ENCODE results near the gene APAF1.
"Not testable (repeated sequence)": the region's sequence is repeated elsewhere in the genome, so short reads cannot be mapped to it uniquely, and the experiment has no call there.

The APAF1 gene, protein sequence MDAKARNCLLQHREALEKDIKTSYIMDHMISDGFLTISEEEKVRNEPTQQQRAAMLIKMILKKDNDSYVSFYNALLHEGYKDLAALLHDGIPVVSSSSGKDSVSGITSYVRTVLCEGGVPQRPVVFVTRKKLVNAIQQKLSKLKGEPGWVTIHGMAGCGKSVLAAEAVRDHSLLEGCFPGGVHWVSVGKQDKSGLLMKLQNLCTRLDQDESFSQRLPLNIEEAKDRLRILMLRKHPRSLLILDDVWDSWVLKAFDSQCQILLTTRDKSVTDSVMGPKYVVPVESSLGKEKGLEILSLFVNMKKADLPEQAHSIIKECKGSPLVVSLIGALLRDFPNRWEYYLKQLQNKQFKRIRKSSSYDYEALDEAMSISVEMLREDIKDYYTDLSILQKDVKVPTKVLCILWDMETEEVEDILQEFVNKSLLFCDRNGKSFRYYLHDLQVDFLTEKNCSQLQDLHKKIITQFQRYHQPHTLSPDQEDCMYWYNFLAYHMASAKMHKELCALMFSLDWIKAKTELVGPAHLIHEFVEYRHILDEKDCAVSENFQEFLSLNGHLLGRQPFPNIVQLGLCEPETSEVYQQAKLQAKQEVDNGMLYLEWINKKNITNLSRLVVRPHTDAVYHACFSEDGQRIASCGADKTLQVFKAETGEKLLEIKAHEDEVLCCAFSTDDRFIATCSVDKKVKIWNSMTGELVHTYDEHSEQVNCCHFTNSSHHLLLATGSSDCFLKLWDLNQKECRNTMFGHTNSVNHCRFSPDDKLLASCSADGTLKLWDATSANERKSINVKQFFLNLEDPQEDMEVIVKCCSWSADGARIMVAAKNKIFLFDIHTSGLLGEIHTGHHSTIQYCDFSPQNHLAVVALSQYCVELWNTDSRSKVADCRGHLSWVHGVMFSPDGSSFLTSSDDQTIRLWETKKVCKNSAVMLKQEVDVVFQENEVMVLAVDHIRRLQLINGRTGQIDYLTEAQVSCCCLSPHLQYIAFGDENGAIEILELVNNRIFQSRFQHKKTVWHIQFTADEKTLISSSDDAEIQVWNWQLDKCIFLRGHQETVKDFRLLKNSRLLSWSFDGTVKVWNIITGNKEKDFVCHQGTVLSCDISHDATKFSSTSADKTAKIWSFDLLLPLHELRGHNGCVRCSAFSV (N-terminal part only)

DNA sequence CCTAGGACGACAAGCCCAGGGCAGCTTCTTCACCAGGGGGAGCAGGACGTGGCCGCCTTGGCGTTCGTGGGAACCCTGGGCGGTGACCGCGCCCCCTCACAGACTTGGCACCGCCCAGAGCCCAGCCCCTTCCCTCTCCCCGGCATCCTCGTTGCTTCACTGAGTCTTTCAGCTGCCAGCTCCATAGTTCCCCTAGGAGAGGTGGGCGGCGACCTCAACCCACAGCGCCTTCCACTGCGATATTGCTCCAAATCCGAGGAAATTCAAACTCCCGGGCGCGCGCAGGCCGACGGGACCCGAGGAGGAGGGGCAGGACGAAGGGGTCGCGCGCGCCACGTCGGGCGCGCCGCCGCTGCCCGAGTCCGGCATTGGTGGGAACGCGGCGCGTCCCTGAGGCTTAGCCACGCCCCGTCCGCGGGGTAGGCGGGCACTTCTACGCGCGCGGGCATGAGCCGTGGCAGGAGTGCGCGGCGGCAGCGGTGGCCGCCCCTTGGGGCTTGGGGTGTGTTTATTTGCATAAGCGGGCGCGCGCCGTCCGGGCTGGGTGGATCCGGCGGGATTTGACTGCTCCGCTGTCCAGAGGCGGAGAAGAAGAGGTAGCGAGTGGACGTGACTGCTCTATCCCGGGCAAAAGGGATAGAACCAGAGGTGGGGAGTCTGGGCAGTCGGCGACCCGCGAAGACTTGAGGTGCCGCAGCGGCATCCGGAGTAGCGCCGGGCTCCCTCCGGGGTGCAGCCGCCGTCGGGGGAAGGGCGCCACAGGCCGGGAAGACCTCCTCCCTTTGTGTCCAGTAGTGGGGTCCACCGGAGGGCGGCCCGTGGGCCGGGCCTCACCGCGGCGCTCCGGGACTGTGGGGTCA lies at the start of gene APAF1, which contains the start of gene IKBIP:
APAF1 (plus strand) TSS at position 579 of the 860 bp plus-strand sequence. CDS start 3,070 bp downstream, outside the sequence.
IKBIP (minus strand) TSS at position 77 of the 860 bp plus-strand sequence. CDS start 87 bp downstream, outside the sequence.
- no peak for FAIRE-seq

DNA sequence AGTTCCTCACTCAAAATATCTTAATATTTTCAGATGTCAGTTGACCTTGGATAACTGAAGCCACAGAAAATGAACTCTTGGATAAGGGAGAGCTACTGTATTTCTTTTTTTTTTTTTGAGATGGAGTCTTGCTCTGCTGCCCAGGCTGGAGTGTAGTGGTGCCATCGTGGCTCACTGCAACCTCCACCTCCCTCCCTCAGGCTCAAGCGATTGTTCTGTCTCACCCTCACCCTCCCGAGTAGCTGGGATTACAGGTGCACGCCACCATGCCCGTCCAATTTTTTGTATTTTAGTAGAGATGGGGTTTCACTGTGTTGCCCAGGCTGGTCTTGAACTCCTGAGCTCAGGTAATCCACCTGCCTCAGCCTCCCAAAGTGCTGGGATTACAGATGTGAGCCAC lies 47.8 kb upstream of the APAF1 start:
- FAIRE-seq, result not testable (repeated sequence)

DNA sequence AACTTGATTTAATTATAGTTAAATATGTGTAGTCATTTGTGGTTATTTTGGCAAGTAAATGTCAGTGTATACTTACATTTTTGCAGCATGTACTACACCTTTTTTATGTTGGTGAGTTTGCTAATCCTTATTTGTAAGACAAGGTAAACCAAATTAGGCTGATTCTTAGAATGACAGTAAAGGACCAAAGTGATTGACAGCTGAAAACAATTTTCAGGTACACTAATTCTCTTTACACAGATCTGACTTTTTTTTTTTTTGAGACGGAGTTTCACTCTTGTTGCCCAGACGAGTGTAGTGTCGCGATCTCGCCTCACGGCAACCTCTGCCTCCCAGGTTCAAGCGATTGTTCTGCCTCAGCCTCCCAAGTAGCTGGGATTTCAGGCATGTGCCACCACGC lies 43.2 kb upstream of the APAF1 start:
- FAIRE-seq, result no peak

DNA sequence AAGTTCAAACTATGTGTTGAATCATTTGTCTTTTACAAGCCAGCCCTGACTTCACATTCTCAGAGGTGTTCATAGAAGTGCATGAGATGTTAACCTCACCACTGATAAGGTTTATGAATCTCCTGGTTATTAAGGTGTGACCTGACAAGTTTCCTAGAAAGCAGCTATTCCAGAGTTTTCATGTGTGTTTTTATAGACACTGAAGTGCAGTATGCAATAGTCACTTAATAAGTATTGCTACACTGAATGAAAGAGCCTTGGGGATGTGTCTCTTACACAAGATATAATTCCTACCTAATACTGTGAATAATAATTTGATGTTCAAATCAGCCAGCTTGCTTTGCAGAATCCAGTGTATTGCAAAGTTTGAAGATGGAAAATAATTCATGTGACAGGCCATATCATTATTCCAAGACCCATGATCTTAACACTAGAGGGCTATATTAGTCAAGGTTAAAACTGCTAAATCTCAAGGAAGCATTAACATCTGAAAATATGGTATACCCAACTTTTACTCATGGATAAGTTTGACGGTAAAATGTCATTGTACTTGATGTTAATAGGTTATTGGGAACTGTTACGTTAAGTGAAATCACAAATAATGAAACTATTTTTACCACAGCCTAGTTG lies 38.6 kb upstream of the APAF1 start:
- no peak for FAIRE-seq

DNA sequence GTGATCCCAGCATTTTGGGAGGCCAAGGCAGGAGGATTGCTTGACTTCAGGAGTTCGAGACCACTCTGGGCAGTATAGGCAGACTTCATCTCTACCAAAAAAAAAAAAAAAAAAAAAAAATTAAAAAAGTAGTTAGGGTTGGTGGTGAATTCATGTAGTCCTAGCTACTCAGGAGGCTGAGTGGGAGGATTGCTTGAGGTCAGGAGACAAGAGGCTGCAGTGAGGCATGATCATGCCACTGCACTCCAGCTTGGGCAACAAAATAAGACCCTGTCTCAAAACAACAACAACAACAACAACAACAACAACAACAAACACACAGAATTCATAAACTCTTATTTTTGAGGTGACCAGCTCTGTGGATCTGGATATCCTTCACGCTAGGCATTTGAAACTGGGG lies 34.5 kb upstream of the APAF1 start:
- no peak for FAIRE-seq

DNA sequence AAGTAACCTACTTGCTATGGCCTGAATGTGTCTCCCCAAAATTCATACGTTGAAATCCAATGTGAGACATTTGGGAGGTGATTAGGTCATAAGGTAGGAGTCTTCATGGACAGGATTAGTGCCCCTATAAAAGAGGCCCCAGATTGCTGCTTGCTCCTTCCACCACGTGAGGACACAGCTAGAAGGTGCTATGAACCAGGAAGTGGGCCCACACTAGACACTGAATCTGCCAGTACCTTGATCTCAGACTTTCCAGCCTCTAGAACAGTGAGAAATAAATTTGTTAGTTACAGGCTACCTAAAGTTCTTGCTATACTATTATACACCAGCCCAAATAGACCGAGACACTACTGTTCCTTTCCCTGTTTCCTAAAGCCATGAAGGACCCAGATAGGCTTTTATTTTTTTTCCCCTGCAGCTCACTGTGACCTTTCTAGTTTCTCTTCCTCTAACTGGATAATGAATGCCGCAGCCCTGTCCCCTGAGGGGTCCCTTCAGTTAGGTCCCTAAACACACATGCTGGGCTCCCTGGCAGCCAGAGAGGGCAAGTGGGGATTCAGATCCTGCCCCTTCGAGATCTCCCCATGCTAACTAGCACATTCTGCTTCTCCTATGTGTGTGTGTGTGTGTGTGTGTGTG lies 32.3 kb upstream of the APAF1 start:
- no peak for FAIRE-seq

DNA sequence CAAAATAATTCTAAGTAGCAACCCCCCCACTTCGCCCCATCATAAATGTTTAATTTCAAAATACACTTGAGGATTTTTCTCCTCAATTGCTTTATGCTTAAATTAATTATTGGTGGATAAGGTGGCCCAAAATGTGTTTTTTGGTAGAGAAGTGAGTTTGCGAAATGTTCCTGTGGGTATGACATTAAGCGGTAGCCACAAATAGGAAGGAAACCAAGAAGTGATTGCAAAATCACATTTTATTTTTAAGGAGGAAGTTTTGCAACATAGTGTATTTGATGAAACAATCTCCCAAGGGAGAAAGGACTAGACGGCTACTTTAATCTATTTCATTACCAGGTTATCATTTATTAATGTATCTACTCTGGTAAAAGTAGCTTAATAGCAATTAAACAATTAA lies 26.1 kb upstream of the APAF1 start:
- FAIRE-seq, result no peak

DNA sequence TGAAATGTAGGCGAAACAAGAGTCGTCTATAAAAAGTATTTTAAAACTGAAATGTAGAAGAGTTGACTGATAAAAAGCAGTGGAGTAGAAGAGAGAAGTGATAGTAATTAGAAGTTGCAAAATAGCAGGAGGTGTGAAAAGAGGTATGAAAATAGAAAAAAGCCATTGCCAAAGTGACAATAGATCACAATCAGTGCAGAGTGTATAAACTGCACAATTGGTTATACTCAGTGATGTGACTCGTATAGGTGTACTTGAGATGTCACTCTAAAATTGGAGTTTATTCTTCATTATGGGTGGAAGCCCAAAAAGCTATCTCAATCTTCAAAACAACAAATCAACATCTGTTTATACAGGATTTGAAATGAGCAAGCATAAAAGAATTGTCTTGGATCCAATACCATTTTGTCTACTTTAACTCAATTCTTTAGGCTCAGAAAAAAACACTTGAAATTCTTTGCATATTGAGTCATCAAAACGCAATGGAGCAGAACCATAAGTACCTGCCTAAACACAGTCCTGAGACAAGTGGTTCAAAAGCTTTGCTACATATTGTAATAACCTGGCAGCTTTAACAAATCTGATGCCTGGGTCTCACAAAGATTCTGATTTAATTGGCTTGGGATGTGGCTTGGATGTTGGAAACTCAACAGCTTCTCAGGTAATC lies 9.3 kb upstream of the APAF1 start:
- FAIRE-seq, result no peak

DNA sequence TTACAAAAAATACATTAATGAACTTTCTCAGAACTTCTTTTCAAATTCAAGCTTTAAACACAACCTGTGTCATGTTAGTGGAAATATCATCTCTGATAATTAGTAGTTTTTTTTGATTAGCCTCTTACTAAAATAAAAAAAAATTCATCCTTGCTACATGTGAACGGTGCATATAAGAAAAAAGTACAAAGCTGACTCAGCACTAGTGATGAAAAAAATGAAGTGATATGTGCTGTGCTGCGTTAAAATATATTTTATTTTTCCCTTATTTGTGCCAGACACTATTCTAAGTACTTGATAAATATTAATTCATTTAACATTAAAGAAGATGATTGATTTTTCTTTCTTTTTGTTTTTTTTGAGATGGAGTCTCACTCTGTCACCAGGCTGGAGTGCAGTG lies 8.0 kb upstream of the APAF1 start:
- FAIRE-seq, result no peak

DNA sequence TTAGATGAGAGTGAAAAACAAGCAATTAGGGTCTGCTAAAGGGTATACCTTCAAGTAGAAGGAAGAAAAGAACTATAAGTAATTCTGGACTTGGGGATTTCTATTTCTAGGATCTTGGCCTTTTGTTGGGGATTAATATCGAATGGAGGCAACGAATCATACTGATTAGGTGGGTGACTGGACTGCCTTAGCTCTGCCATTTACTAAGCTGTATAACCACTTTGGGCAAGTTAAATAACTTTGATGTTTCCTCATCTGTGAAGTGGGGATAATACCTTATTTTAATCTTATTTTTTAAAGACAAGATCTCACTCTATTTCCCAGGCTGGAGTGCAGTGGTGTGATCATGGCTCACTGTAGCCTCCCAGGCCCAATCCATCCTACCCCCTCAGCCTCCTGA lies 7.1 kb upstream of the APAF1 start:
- FAIRE-seq, result no peak

DNA sequence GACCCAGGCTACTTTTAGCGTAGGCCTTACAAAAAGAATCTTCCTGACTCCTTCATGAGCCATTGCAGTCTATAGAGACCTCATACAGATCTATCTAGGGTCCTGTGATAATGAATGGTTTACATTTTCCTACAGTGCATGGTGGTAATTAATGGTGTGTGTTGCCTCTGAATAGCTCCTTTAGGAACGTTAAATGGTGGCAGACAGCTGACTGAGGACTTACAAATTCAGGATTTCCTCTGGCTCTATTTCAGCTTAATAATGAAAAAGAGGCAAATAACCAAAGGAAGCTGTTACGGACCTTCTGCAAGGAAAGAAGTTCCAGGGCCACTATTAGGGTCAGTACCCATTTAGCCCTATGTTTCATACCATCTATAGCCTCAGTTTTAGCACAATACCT lies 5.6 kb upstream of the APAF1 start:
- no peak for FAIRE-seq

DNA sequence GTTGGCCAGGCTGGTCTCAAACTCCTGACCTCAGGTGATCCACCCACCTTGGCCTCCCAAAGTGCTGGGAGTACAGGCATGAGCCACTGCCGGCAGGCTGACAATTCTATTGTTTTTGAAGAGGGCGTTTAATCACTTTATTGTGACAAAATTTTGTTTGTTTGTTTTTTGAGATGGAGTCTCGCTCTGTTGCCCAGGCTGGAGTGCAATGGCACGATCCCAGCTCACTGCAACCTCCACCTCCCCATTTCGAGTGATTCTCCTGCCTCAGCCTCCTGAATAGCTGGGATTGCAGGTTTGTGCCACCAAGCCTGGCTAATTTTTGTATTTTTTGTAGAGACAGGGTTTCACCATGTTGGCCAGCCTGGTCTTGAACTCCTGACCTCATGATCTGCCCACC lies 2.3 kb upstream of the APAF1 start:
- FAIRE-seq, result not testable (repeated sequence)

DNA sequence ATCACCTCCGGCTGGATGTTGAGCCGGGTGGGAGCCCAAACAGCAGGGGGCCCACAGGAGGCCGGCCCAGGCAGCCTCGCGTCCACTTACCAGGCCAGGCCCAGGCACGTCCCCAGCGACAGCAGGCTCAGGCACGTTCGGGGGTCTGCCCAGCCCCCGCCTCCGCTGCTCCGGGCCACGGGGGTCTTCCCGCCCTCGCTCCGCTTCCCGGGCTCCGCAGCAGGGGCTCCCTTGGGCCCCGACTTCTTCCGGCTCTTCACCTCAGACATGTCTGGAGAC lies 718 bp upstream of the APAF1 start:
- no peak for FAIRE-seq

DNA sequence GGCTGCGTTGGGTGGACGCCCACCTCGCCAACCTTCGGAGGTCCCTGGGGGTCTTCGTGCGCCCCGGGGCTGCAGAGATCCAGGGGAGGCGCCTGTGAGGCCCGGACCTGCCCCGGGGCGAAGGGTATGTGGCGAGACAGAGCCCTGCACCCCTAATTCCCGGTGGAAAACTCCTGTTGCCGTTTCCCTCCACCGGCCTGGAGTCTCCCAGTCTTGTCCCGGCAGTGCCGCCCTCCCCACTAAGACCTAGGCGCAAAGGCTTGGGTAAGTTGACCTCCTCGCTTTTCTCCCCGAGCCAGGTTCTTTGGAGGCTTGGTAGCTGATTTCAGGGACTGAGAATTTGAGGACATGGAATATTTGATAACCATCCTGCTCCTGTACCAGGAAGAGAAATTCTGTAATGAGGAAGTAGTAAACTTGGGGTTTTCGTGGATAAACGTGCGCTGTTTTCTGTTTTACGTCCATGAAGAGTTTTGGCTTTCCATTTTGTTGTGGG lies 530 bp downstream of the APAF1 start:
- no peak for FAIRE-seq

DNA sequence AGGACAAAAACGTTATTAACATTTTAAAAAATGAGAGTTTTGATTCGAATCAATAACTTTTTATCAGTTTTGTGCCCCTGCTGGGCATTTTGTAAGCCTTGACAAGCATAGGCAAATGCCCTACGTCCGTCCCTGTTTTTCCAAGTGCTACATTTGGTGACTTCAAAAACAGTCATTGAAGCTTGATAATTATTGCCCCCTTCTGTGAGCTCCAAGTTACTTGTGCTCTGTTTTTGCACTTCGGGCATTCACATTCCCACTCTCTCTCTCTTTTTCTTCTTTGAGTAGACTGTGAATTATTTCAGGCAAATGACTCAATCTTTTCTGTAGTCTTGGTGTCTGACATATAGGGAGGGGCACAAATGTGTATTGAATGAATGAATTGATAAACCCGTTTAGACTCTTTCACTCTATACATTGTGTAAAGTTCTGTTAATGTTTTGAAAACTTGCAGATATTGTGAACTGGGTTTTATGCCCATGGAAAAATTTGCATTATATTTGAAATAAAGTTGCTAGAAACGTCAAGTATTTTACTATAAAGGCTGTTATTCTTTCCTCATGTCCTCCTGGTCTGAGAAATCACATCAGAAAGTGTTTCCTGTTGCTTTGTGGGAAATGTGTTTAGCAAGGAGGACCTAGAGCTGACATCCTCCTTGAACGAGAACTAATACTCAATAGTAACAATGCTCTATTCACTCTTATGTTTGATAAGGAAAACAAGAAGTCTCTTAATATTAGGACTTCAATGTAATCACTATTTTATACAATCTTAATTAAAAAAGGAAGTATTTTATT lies 1.4 kb downstream of the APAF1 start:
- no peak for FAIRE-seq

DNA sequence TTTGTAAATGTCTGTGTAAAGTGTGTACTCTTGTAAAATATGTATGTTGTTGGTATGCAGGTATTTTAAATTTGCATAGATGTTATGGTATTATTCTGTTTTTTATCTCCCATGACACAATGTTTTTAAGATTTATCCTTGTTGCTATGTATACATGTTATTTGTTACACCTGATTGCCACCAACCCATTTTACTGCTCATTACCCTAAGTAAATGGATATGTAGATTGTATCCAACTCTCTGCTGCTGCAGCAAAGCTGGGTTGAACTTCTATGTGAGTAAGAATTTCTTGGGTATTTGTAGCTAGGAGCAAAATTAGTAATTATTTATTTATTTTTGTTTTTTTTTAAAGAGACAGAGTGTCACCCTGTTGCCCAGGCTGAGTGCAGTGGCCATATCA lies 6.2 kb downstream of the APAF1 start:
- no peak for FAIRE-seq

DNA sequence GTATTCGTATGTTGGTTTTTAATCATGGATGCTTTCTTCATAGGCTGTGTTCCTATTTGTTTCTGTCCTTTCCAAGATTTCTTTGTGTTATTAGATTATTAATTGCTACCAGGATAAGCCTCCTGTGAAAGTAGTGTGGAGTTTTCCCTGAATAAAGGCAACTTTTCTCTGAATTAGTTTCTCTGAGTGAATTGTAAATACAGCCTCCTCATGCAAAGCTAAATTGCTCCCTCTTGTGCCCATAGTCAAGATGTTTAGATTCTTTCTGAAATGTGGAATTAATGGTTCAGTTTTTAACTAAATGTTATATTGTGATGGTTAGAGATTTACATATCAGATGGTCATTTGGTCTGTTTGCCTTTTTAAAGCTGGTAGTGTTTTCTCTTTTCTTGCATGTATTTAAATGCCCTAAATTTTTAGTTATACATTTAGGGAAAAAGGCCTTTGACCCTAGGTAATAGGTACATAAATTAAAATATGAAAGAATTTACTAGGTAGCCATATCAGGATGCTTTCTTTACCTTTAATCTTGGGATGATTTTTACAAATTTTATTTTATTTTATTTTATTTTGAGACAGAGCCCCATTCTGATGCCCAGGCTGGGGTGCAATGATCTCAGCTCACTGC lies 8.9 kb downstream of the APAF1 start:
- peak; percentile 89 for FAIRE-seq

DNA sequence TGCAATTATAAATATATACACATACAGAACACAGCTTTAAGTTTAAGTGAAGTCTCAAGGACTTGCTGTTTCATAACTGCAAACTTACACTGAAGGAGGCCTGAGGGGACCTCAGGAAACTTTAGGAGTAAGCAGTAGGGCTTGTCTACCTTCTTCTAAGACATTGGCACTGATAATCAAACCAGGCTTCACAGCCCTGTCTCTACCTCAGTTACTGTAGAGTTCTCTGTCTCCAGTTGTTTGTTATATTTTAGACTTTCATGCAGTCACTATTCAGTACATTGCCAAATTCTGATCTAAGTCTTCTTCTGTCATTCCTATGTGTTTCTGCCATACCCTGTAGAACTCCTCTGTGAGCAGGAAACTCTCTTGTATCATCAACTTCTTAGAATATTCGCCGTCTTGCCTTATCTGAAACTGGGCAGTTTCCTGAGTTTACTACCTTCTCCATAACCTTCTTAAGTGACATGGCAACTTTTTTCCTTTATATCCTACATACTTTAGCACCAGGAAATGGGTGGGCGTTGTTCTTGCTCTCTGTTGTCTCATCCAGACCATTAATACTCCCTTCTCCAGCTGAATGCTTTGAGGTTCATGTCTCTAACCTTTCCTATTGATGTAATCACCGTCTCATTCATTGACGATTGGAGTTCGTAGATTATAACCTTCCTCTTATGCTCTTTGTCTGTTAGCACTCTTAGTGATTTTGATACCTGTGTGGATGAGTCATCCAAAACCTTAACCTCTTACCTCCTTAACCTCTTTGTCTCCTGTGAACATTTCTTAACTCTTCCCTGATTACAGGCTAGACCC lies 11.4 kb downstream of the APAF1 start:
- no peak for FAIRE-seq

DNA sequence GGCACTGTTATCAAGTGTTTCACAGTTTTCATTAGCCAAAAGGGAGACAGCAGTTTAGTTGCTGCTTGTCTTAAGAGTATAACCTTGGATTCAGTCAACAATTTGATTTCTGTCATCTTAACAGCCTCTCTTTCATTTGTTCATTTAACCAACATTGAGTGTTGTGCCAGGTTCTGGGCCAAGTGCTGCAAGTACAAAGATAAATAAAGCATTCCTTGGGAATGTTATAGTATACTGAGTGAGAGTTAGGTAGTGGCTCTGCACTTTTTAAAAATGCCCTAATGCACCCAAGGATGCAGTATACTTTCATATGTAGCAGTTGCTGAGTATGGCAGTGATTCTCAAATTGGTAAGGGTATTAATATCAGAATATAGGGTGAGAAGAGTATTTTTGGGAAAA lies 15.4 kb downstream of the APAF1 start:
- FAIRE-seq, result no peak

Data from TTC549 (cell line).